Measurements from ENCODE around the gene PAQR4. TPM values are rescaled to one million over a fixed set of nuclear protein-coding genes. Genes with fewer than 3 reads are reported as not detected.

Gene PAQR4
- total and polyA plus RNA-seq, 2 donors (not counting 1 experiment from before 2014, with no cell fraction given), result 1.5 to 3.0 TPM

GRCh38 chr16:2936436-2937011 lies 32.6 kb upstream of the PAQR4 start:
- H3K4me3 ChIP-seq (replicated peaks in 1 of 4; ENCODE audit: control extremely low read depth in 1 of 4, insufficient read depth in 1 of 4, low read depth in 3 of 4, low read length in 4 of 4), result no peak overlapping the region
- H3K36me3 ChIP-seq (ENCODE audit: control insufficient read depth, insufficient read depth, low read length), result peaks cover 28% of the 10 kb centered on the region
- no peaks in the 10 kb centered on the region for H4K20me1 ChIP-seq (ENCODE audit: control insufficient read depth, extremely low read depth, insufficient read depth, low read length)
- H3K4me1 ChIP-seq (ENCODE audit: control insufficient read depth, extremely low read depth, insufficient read depth, low read length), result no peaks in the 10 kb centered on the region
- H3K9ac ChIP-seq (ENCODE audit: insufficient read depth, low read length), result no peak overlapping the region
- H3K9me3 ChIP-seq (ENCODE audit: control insufficient read depth, insufficient read depth, low read depth, low read length), result no peaks in the 10 kb centered on the region
- DNase-seq (ENCODE audit: low read depth in 2 of 2), result no peak
- H3K27ac ChIP-seq (ENCODE audit: insufficient read depth, low read length), result no peak overlapping the region
- H2AFZ ChIP-seq (ENCODE audit: low read length), result no peak overlapping the region
- no peaks in the 10 kb centered on the region for H3K79me2 ChIP-seq (ENCODE audit: control insufficient read depth, insufficient read depth, low read length)
- H3K27me3 ChIP-seq (ENCODE audit: control insufficient read depth, insufficient read depth, low read length), result no peaks in the 10 kb centered on the region
- no peak for TF ChIP-seq EZH2 (IDR thresholded peaks at IDR 0.05; ENCODE audit: low read length, missing control alignments)
- TF ChIP-seq, protein P1, sequence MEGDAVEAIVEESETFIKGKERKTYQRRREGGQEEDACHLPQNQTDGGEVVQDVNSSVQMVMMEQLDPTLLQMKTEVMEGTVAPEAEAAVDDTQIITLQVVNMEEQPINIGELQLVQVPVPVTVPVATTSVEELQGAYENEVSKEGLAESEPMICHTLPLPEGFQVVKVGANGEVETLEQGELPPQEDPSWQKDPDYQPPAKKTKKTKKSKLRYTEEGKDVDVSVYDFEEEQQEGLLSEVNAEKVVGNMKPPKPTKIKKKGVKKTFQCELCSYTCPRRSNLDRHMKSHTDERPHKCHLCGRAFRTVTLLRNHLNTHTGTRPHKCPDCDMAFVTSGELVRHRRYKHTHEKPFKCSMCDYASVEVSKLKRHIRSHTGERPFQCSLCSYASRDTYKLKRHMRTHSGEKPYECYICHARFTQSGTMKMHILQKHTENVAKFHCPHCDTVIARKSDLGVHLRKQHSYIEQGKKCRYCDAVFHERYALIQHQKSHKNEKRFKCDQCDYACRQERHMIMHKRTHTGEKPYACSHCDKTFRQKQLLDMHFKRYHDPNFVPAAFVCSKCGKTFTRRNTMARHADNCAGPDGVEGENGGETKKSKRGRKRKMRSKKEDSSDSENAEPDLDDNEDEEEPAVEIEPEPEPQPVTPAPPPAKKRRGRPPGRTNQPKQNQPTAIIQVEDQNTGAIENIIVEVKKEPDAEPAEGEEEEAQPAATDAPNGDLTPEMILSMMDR (conservative IDR thresholded peaks at IDR 0.05 in 1 of 2, IDR thresholded peaks at IDR 0.05 in 1 of 2; ENCODE audit: low read depth in 1 of 2, low read length in 2 of 2), result no peak
- no peak overlapping the region for H3K4me2 ChIP-seq (ENCODE audit: extremely low read depth, insufficient read depth, low read length)

- no peak overlapping the region for H3K4me3 ChIP-seq (replicated peaks in 1 of 4; ENCODE audit: control extremely low read depth in 1 of 4, insufficient read depth in 1 of 4, low read depth in 3 of 4, low read length in 4 of 4)
Measured at GRCh38 chr16:2937170-2937569, 32.0 kb upstream of the PAQR4 start.

DNA sequence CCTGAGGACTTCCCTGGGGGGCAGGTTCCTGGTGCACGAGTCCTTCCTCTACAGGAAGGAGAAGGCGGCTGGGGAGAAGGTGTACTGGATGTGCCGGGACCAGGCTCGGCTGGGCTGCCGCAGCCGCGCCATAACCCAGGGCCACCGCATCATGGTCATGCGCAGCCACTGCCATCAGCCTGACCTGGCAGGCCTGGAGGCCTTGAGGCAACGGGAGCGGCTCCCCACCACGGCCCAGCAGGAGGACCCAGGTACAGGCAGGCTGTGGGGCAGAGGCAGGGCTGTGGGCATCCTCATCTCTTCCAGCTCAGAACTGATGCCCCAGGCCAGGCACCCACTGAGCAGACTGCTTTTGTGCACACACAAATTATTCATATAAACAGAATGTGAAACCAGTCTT lies 30.9 kb upstream of the PAQR4 start:
- H3K4me3 ChIP-seq (replicated peaks in 1 of 4; ENCODE audit: control extremely low read depth in 1 of 4, insufficient read depth in 1 of 4, low read depth in 3 of 4, low read length in 4 of 4), result no peak overlapping the region
- no peak overlapping the region for H3K9ac ChIP-seq (ENCODE audit: insufficient read depth, low read length)
- H3K79me2 ChIP-seq (ENCODE audit: control insufficient read depth, insufficient read depth, low read length), result no peaks in the 10 kb centered on the region
- no peaks in the 10 kb centered on the region for H3K9me3 ChIP-seq (ENCODE audit: control insufficient read depth, insufficient read depth, low read depth, low read length)
- no peaks in the 10 kb centered on the region for H3K27me3 ChIP-seq (ENCODE audit: control insufficient read depth, insufficient read depth, low read length)
- no peaks in the 10 kb centered on the region for H3K4me1 ChIP-seq (ENCODE audit: control insufficient read depth, extremely low read depth, insufficient read depth, low read length)
- H4K20me1 ChIP-seq (ENCODE audit: control insufficient read depth, extremely low read depth, insufficient read depth, low read length), result no peaks in the 10 kb centered on the region
- H3K36me3 ChIP-seq (ENCODE audit: control insufficient read depth, insufficient read depth, low read length), result peaks cover 31% of the 10 kb centered on the region
- no peak overlapping the region for H3K27ac ChIP-seq (ENCODE audit: insufficient read depth, low read length)
- H3K4me2 ChIP-seq (ENCODE audit: extremely low read depth, insufficient read depth, low read length), result no peak overlapping the region
- DNase-seq (ENCODE audit: low read depth in 2 of 2), result no peak
- no peak overlapping the region for H2AFZ ChIP-seq (ENCODE audit: low read length)
- TF ChIP-seq, protein P1 (conservative IDR thresholded peaks at IDR 0.05 in 1 of 2, IDR thresholded peaks at IDR 0.05 in 1 of 2; ENCODE audit: low read depth in 1 of 2, low read length in 2 of 2), result no peak
- TF ChIP-seq EZH2 (IDR thresholded peaks at IDR 0.05; ENCODE audit: low read length, missing control alignments), result no peak

More at GRCh38 chr16:2937170-2937569, 32.0 kb upstream of the PAQR4 start:
- TF ChIP-seq EZH2 (IDR thresholded peaks at IDR 0.05; ENCODE audit: low read length, missing control alignments), result no peak
- TF ChIP-seq, protein P1 (conservative IDR thresholded peaks at IDR 0.05 in 1 of 2, IDR thresholded peaks at IDR 0.05 in 1 of 2; ENCODE audit: low read depth in 1 of 2, low read length in 2 of 2), result no peak
- Histone ChIP-seq H3K27ac (ENCODE audit: insufficient read depth, low read length) (no peak overlapping the region), H3K79me2 (ENCODE audit: control insufficient read depth, insufficient read depth, low read length) (no peaks in the 10 kb centered on the region), H3K9me3 (ENCODE audit: control insufficient read depth, insufficient read depth, low read depth, low read length) (no peaks in the 10 kb centered on the region), H3K9ac (ENCODE audit: insufficient read depth, low read length) (no peak overlapping the region), H3K27me3 (ENCODE audit: control insufficient read depth, insufficient read depth, low read length) (no peaks in the 10 kb centered on the region), H3K4me1 (ENCODE audit: control insufficient read depth, extremely low read depth, insufficient read depth, low read length) (no peaks in the 10 kb centered on the region), H4K20me1 (ENCODE audit: control insufficient read depth, extremely low read depth, insufficient read depth, low read length) (no peaks in the 10 kb centered on the region), H2AFZ (ENCODE audit: low read length) (no peak overlapping the region), H3K4me2 (ENCODE audit: extremely low read depth, insufficient read depth, low read length) (no peak overlapping the region), H3K36me3 (ENCODE audit: control insufficient read depth, insufficient read depth, low read length) (peaks cover 29% of the 10 kb centered on the region)
- no peak for DNase-seq (ENCODE audit: low read depth in 2 of 2)
